ENCODE data around the gene TSKS.

- no peak for TF ChIP-seq POLR2A (IDR thresholded peaks at IDR 0.05)
- TF ChIP-seq, protein P1, sequence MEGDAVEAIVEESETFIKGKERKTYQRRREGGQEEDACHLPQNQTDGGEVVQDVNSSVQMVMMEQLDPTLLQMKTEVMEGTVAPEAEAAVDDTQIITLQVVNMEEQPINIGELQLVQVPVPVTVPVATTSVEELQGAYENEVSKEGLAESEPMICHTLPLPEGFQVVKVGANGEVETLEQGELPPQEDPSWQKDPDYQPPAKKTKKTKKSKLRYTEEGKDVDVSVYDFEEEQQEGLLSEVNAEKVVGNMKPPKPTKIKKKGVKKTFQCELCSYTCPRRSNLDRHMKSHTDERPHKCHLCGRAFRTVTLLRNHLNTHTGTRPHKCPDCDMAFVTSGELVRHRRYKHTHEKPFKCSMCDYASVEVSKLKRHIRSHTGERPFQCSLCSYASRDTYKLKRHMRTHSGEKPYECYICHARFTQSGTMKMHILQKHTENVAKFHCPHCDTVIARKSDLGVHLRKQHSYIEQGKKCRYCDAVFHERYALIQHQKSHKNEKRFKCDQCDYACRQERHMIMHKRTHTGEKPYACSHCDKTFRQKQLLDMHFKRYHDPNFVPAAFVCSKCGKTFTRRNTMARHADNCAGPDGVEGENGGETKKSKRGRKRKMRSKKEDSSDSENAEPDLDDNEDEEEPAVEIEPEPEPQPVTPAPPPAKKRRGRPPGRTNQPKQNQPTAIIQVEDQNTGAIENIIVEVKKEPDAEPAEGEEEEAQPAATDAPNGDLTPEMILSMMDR (IDR thresholded peaks at IDR 0.05): no peak
Measured at GRCh38 chr19:49805822-49806619, 42.9 kb upstream of the TSKS start.
